ENCODE measurements around the gene CDH22.

Gene CDH22

GRCh38 chr20:46311039-46311650 lies 2.8 kb upstream of the CDH22 start:
- DNase-seq (ENCODE audit: low read depth in 1 of 2, low spot score in 1 of 2), result peak in 1 of 2 experiments; percentile 63
- in situ Hi-C loops (cut with HindIII; ENCODE audit: low pct_unique_long_range_greater_than_20kb, low sequenced_read_pairs), result no loop called here
- TF ChIP-seq JUND (IDR thresholded peaks at IDR 0.05; ENCODE audit: low read depth), result no peak

GRCh38 chr20:46309945-46310344 lies 1.6 kb upstream of the CDH22 start:
- in situ Hi-C loops (cut with HindIII; ENCODE audit: low pct_unique_long_range_greater_than_20kb, low sequenced_read_pairs), result no loop called here
- no peak for DNase-seq (ENCODE audit: low read depth in 1 of 2, low spot score in 1 of 2)
- TF ChIP-seq JUND (IDR thresholded peaks at IDR 0.05; ENCODE audit: low read depth), result no peak

- in situ Hi-C loops (cut with HindIII; ENCODE audit: low pct_unique_long_range_greater_than_20kb, low sequenced_read_pairs), result no loop called here
- no peak for TF ChIP-seq JUND (IDR thresholded peaks at IDR 0.05; ENCODE audit: low read depth)
- DNase-seq (ENCODE audit: low read depth in 1 of 2, low spot score in 1 of 2), result no peak
Observed at GRCh38 chr20:46307999-46308257, 370 bp downstream of the CDH22 start.

- no peak for TF ChIP-seq JUND (IDR thresholded peaks at IDR 0.05; ENCODE audit: low read depth)
- in situ Hi-C loops (cut with HindIII; ENCODE audit: low pct_unique_long_range_greater_than_20kb, low sequenced_read_pairs), result no loop called here
- peak; percentile 56 to 80 for DNase-seq (ENCODE audit: low read depth in 1 of 2, low spot score in 1 of 2)
Observed at GRCh38 chr20:46307139-46307998, 929 bp downstream of the CDH22 start.

GRCh38 chr20:46306743-46307138 lies 1.6 kb downstream of the CDH22 start:
- DNase-seq (ENCODE audit: low read depth in 1 of 2, low spot score in 1 of 2), result no peak
- no peak for TF ChIP-seq JUND (IDR thresholded peaks at IDR 0.05; ENCODE audit: low read depth)

GRCh38 chr20:46305973-46306360 lies 2.3 kb downstream of the CDH22 start:
- TF ChIP-seq JUND (IDR thresholded peaks at IDR 0.05; ENCODE audit: low read depth), result no peak
- DNase-seq (ENCODE audit: low read depth in 1 of 2, low spot score in 1 of 2), result no peak
- in situ Hi-C loops (cut with HindIII; ENCODE audit: low pct_unique_long_range_greater_than_20kb, low sequenced_read_pairs), result no loop called here

More at GRCh38 chr20:46306743-46307138, 1.6 kb downstream of the CDH22 start:
- in situ Hi-C loops (cut with HindIII; ENCODE audit: low pct_unique_long_range_greater_than_20kb, low sequenced_read_pairs), result no loop called here

- TF ChIP-seq JUND (IDR thresholded peaks at IDR 0.05; ENCODE audit: low read depth), result no peak
- DNase-seq (ENCODE audit: low read depth in 1 of 2, low spot score in 1 of 2), result no peak
- in situ Hi-C loops (cut with HindIII; ENCODE audit: low pct_unique_long_range_greater_than_20kb, low sequenced_read_pairs), result no loop called here
Observed at GRCh38 chr20:46305331-46305972, 2.8 kb downstream of the CDH22 start.

GRCh38 chr20:46304852-46305251 lies 3.4 kb downstream of the CDH22 start:
- DNase-seq (ENCODE audit: low read depth in 1 of 2, low spot score in 1 of 2), result no peak
- no peak for TF ChIP-seq JUND (IDR thresholded peaks at IDR 0.05; ENCODE audit: low read depth)
- in situ Hi-C loops (cut with HindIII; ENCODE audit: low pct_unique_long_range_greater_than_20kb, low sequenced_read_pairs), result no loop called here

GRCh38 chr20:46304361-46304760 lies 3.9 kb downstream of the CDH22 start:
- DNase-seq (ENCODE audit: low read depth in 1 of 2, low spot score in 1 of 2), result no peak
- in situ Hi-C loops (cut with HindIII; ENCODE audit: low pct_unique_long_range_greater_than_20kb, low sequenced_read_pairs), result no loop called here

GRCh38 chr20:46303176-46303956 lies 4.9 kb downstream of the CDH22 start:
- in situ Hi-C loops (cut with HindIII; ENCODE audit: low pct_unique_long_range_greater_than_20kb, low sequenced_read_pairs), result no loop called here
- TF ChIP-seq JUND (IDR thresholded peaks at IDR 0.05; ENCODE audit: low read depth), result no peak
- DNase-seq (ENCODE audit: low read depth in 1 of 2, low spot score in 1 of 2), result no peak

More at GRCh38 chr20:46304361-46304760, 3.9 kb downstream of the CDH22 start:
- no peak for TF ChIP-seq JUND (IDR thresholded peaks at IDR 0.05; ENCODE audit: low read depth)

- no peak for DNase-seq (ENCODE audit: low read depth in 1 of 2, low spot score in 1 of 2)
- TF ChIP-seq JUND (IDR thresholded peaks at IDR 0.05; ENCODE audit: low read depth), result no peak
- in situ Hi-C loops (cut with HindIII; ENCODE audit: low pct_unique_long_range_greater_than_20kb, low sequenced_read_pairs), result no loop called here
Observed at GRCh38 chr20:46302106-46302505, 6.2 kb downstream of the CDH22 start.

GRCh38 chr20:46300281-46300680 lies 8.0 kb downstream of the CDH22 start:
- in situ Hi-C loops (cut with HindIII; ENCODE audit: low pct_unique_long_range_greater_than_20kb, low sequenced_read_pairs), result no loop called here
- no peak for DNase-seq (ENCODE audit: low read depth in 1 of 2, low spot score in 1 of 2)
- TF ChIP-seq JUND (IDR thresholded peaks at IDR 0.05; ENCODE audit: low read depth), result no peak

Data from T47D (cell line).